Effector memory CD8-positive, alpha-beta T cell (primary cell): ENCODE data around the gene MSN.
"Not testable (repeated sequence)": the region's sequence is repeated elsewhere in the genome, so short reads cannot be mapped to it uniquely, and the experiment has no call there.

ENCODE experiments used
- ATAC-seq: fragments of 150-1000 bp; cut with Tn5 transposase; replicated peaks from 2 replicates; pipeline ENCODE4 v1.10.0; 2021; ENCODE audit warnings: mild to moderate bottlenecking, moderate library complexity
- DNase-seq, 3 experiments: peaks; one replicate each; pipeline ENCODE4 v3.0.0; 2021
- H3K27ac Mint-ChIP-seq, 2 donors: one replicate each; pipeline ENCODE4 v1.8.0; 2022; ENCODE audit warnings: mild to moderate bottlenecking in 2 of 2, mixed read lengths in 2 of 2, moderate library complexity in 2 of 2
- H3K27me3 Mint-ChIP-seq, 2 donors: one replicate each; pipeline ENCODE4 v1.8.0; 2022; ENCODE audit warnings: mixed read lengths in 2 of 2
- H3K36me3 Mint-ChIP-seq: one replicate; pipeline ENCODE4 v1.8.0; 2022; ENCODE audit warnings: mild to moderate bottlenecking, moderate library complexity, mixed read lengths; ENCODE audit not compliant: insufficient read depth
- H3K4me1 Mint-ChIP-seq, 2 donors: one replicate each; pipeline ENCODE4 v1.8.0; 2022; ENCODE audit warnings: low read depth in 2 of 2, mixed read lengths in 2 of 2
- H3K4me3 Mint-ChIP-seq, 2 donors: one replicate each; pipeline ENCODE4 v1.8.0; 2022; ENCODE audit warnings: mild to moderate bottlenecking in 2 of 2, mixed read lengths in 2 of 2, moderate library complexity in 2 of 2
- H3K9me3 Mint-ChIP-seq, 2 donors: one replicate each; pipeline ENCODE4 v1.8.0; 2022; ENCODE audit warnings: mixed read lengths in 2 of 2
- total RNA-seq, 9 experiments: gene quantifications; one replicate each; lab custom pipeline; 2026; lab: John Stamatoyannopoulos, UW

Gene MSN
- 785 to 1,320 (median 960) reads per million in 9 experiments for total RNA-seq

DNA sequence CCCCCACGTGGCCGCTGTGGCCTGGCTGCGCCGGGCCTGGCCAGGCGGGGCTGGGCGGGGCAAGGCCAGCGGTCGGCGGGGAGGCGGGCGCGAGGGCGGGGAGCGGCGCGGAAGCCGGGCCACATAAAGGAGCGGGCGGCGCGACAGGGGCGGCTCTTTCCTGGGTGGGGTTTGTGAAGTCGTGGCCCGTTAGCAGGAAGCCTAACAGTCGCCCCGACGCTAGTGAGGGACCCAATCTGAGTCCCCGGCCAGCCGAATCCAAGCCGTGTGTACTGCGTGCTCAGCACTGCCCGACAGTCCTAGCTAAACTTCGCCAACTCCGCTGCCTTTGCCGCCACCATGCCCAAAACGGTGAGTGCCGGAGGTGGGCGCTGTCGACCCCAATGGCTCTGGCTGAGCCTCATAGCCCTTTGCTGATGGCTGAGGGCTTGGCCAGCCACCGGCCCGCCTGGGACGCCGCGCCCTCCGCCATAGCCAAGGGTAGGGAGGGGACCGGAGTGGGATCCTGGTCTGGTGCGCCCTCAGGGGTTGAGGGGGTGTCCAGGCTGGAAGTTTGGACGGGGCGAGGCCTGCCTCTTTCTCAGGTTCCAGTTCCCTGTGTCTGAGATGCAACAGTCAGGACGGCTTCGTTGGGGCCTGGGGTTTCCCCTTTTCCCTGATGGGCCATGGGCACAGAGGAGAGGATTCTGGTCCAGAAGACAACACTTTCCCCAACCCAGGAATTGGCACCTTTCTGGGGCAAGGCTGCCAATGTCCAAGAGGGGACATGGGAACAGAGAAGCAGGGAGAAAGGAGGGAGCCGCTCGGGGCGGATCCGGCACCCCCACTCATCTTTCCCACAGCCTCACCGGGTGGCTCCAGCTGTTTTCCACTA is at the start of gene MSN:
Gene MSN, plus strand, starts transcription at position 152 of the 874 bp plus-strand sequence. Its CDS starts 188 bp downstream, at position 340.
- no peaks in the 10 kb centered on the region for H3K9me3 Mint-ChIP-seq
- H3K36me3 Mint-ChIP-seq, result peaks cover 14% of the 10 kb centered on the region
- H3K27me3 Mint-ChIP-seq, result no peaks in the 10 kb centered on the region
- H3K4me1 Mint-ChIP-seq, result peaks cover 35 to 42% of the 10 kb centered on the region in 2 donors
- H3K27ac Mint-ChIP-seq, result peak within 1 kb of the TSS; percentile 87 to 93
- peak; percentile 64 to 68 (median 65) for DNase-seq
- peak; percentile 86 for ATAC-seq
- H3K4me3 Mint-ChIP-seq, result peak within 1 kb of the TSS; percentile 96 to 97

- ATAC-seq, H3K4me1 Mint-ChIP-seq, H3K4me3 Mint-ChIP-seq, H3K27ac Mint-ChIP-seq, DNase-seq, H3K27me3 Mint-ChIP-seq, H3K9me3 Mint-ChIP-seq, H3K36me3 Mint-ChIP-seq: not testable (repeated sequence)
These were observed 47.3 kb upstream of the MSN start for GRCh38 chrX:65620096-65620705.

DNA sequence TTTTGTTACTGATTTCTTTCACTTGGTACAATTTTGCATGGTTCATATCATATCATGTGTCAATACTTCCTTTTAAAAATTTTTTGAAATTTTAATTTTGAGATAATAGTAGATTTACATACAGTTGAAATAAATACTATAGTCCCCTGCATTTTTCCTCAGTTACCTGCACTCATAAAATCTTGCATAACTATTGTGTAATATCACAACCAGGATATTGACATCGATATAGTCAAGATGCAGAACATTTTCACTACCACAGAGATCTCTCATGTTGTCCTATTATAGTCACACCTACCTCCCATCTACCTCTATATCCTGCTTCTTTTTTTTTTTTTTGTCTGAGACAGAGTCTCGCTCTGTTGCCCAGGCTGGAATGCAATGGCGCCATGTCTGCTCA is 36.7 kb upstream of the MSN start:
- no peaks in the 10 kb centered on the region for H3K27me3 Mint-ChIP-seq

GRCh38 chrX:65633826-65634225 is 33.6 kb upstream of the MSN start:
- no peak overlapping the region for H3K4me3 Mint-ChIP-seq
- no peaks in the 10 kb centered on the region for H3K27me3 Mint-ChIP-seq
- no peaks in the 10 kb centered on the region for H3K9me3 Mint-ChIP-seq
- peaks cover 1 to 5% of the 10 kb centered on the region in 2 donors for H3K4me1 Mint-ChIP-seq
- ATAC-seq (no peak), DNase-seq (no peak)
- H3K27ac Mint-ChIP-seq, result no peak overlapping the region
- no peaks in the 10 kb centered on the region for H3K36me3 Mint-ChIP-seq

More for the DNA sequence above, 36.7 kb upstream of the MSN start:
- H3K9me3 Mint-ChIP-seq, result no peaks in the 10 kb centered on the region
- no peaks in the 10 kb centered on the region for H3K4me1 Mint-ChIP-seq
- no peak overlapping the region for H3K27ac Mint-ChIP-seq
- ATAC-seq (no peak), DNase-seq (no peak)
- H3K36me3 Mint-ChIP-seq, result no peaks in the 10 kb centered on the region
- H3K4me3 Mint-ChIP-seq, result no peak overlapping the region

GRCh38 chrX:65634732-65635131 is 32.7 kb upstream of the MSN start:
- Mint-ChIP-seq H3K4me1 (peaks cover 1 to 5% of the 10 kb centered on the region in 2 donors), H3K9me3 (no peaks in the 10 kb centered on the region), H3K27me3 (no peaks in the 10 kb centered on the region), H3K36me3 (no peaks in the 10 kb centered on the region), H3K4me3 (no peak overlapping the region), H3K27ac (no peak overlapping the region)
- ATAC-seq (no peak), DNase-seq (no peak)

DNA sequence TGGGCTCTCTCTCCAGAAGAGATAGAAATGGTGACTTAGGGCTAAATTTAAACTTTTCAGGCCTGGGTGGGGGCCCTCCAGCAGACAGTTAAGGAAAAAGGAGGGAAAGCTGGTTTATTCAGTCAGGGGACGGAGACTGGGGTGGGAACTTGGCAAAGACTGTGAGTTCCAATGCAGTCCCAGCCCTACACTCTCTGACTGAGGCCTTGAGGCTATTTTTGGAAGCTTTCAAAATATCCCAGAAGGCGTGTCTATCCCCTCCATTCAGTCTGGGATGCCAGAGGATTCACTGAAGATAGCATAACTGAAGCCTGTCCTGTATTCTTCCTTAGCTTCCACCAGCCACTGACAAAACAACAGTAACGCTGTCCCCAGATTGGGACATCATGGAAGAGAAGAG is 32.1 kb upstream of the MSN start:
- ATAC-seq, result no peak
- H3K27ac Mint-ChIP-seq, result no peak overlapping the region
- peaks cover 1 to 5% of the 10 kb centered on the region in 2 donors for H3K4me1 Mint-ChIP-seq
- H3K9me3 Mint-ChIP-seq, result no peaks in the 10 kb centered on the region
- H3K27me3 Mint-ChIP-seq, result no peaks in the 10 kb centered on the region
- no peak for DNase-seq
- no peaks in the 10 kb centered on the region for H3K36me3 Mint-ChIP-seq
- no peak overlapping the region for H3K4me3 Mint-ChIP-seq

GRCh38 chrX:65635822-65636221 is 31.6 kb upstream of the MSN start:
- no peaks in the 10 kb centered on the region for H3K36me3 Mint-ChIP-seq
- H3K4me3 Mint-ChIP-seq, result no peak overlapping the region
- no peaks in the 10 kb centered on the region for H3K27me3 Mint-ChIP-seq
- no peak for DNase-seq
- H3K9me3 Mint-ChIP-seq, result no peaks in the 10 kb centered on the region
- no peak overlapping the region for H3K27ac Mint-ChIP-seq
- no peak for ATAC-seq
- H3K4me1 Mint-ChIP-seq, result peaks cover 1 to 5% of the 10 kb centered on the region in 2 donors

GRCh38 chrX:65636261-65636660 is 31.2 kb upstream of the MSN start:
- H3K4me3 Mint-ChIP-seq, H3K27ac Mint-ChIP-seq, H3K27me3 Mint-ChIP-seq, H3K4me1 Mint-ChIP-seq, H3K9me3 Mint-ChIP-seq, DNase-seq, ATAC-seq, H3K36me3 Mint-ChIP-seq: not testable (repeated sequence)

GRCh38 chrX:65637335-65637734 is 30.1 kb upstream of the MSN start:
- Mint-ChIP-seq H3K27ac (peak overlapping the region in 1 of 2 donors; percentile 91), H3K4me3 (no peak overlapping the region), H3K27me3 (no peaks in the 10 kb centered on the region), H3K4me1 (peaks cover 1 to 5% of the 10 kb centered on the region in 2 donors), H3K36me3 (no peaks in the 10 kb centered on the region), H3K9me3 (no peaks in the 10 kb centered on the region)
- no peak for DNase-seq
- no peak for ATAC-seq

- H3K4me3 Mint-ChIP-seq, result no peak overlapping the region
These were observed 24.5 kb upstream of the MSN start for GRCh38 chrX:65642914-65643491.

GRCh38 chrX:65643531-65644052 is 23.9 kb upstream of the MSN start:
- H3K4me1 Mint-ChIP-seq, result peaks cover 0 to 5% of the 10 kb centered on the region in 2 donors
- H3K27ac Mint-ChIP-seq, result no peak overlapping the region
- H3K4me3 Mint-ChIP-seq, result no peak overlapping the region
- H3K36me3 Mint-ChIP-seq, result peaks cover 2% of the 10 kb centered on the region
- no peak for DNase-seq
- no peak for ATAC-seq
- no peaks in the 10 kb centered on the region for H3K27me3 Mint-ChIP-seq
- no peaks in the 10 kb centered on the region for H3K9me3 Mint-ChIP-seq

More at GRCh38 chrX:65642914-65643491, 24.5 kb upstream of the MSN start:
- Mint-ChIP-seq H3K36me3 (peaks cover 2% of the 10 kb centered on the region), H3K27ac (peak overlapping the region in 1 of 2 donors; percentile 35), H3K9me3 (no peaks in the 10 kb centered on the region), H3K4me1 (peaks cover 0 to 5% of the 10 kb centered on the region in 2 donors), H3K27me3 (no peaks in the 10 kb centered on the region)
- ATAC-seq (no peak), DNase-seq (no peak)

GRCh38 chrX:65644621-65645289 is 22.7 kb upstream of the MSN start:
- H3K4me1 Mint-ChIP-seq, result peaks cover 0 to 5% of the 10 kb centered on the region in 2 donors
- no peaks in the 10 kb centered on the region for H3K9me3 Mint-ChIP-seq
- peaks cover 2% of the 10 kb centered on the region for H3K36me3 Mint-ChIP-seq
- no peak overlapping the region for H3K27ac Mint-ChIP-seq
- H3K27me3 Mint-ChIP-seq, result no peaks in the 10 kb centered on the region
- ATAC-seq (no peak), DNase-seq (no peak)
- no peak overlapping the region for H3K4me3 Mint-ChIP-seq

DNA sequence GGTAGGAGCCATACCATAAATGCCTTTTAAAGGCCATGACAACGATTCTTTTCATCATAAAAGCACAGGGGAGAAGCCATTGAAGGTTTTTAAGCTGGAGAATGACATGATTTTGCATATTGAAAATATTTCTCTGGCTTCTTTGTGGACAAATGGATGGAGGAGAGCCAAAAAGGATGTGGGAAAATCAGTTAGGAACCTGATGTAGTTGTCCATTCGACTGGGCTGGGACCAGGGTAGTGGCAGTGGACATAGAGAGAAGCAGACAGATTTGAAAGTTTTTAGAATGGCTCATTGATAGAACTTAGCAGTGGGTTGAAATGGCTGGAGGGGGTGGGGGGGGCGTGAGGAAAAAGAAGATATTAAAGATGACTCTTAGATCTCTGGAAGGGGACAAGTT is 19.7 kb upstream of the MSN start:
- H3K36me3 Mint-ChIP-seq, result peaks cover 2% of the 10 kb centered on the region
- H3K4me1 Mint-ChIP-seq, result peaks cover 0 to 5% of the 10 kb centered on the region in 2 donors
- no peak overlapping the region for H3K27ac Mint-ChIP-seq
- H3K4me3 Mint-ChIP-seq, result no peak overlapping the region
- DNase-seq (no peak), ATAC-seq (no peak)
- no peaks in the 10 kb centered on the region for H3K27me3 Mint-ChIP-seq
- no peaks in the 10 kb centered on the region for H3K9me3 Mint-ChIP-seq
